ENCODE measurements around the gene PTGFRN. TPM values are rescaled to one million over a fixed set of nuclear protein-coding genes. Genes with fewer than 3 reads are reported as not detected.

Gene PTGFRN
- total and polyA plus RNA-seq, 7 donors: 0.79 to 8.1 (median 2.3) TPM

DNA sequence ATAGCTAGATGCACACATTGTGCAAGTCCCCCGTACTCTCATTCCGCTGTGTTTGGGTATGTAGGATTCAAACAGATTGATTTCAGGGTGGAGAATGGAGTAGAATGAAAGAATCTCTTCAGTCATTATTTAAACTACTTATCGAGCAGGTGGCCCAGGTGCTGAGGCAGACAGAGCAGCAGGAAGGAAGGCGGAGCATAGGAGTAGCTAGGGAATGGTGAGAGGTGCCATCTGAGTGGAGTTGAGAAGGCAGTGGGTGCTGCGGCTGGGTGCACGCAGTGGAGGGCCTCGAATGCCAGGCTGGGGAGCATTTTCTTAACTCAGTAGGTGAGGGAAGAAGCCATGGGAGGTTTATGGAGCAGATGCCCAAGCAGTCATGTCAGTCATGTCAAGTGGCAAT, 46.7 kb downstream of the PTGFRN start:
- H3K27me3 ChIP-seq (ENCODE audit: insufficient read depth in 3 of 3, low read length in 2 of 3): no peaks in the 10 kb centered on the region
- TF ChIP-seq, protein P1, sequence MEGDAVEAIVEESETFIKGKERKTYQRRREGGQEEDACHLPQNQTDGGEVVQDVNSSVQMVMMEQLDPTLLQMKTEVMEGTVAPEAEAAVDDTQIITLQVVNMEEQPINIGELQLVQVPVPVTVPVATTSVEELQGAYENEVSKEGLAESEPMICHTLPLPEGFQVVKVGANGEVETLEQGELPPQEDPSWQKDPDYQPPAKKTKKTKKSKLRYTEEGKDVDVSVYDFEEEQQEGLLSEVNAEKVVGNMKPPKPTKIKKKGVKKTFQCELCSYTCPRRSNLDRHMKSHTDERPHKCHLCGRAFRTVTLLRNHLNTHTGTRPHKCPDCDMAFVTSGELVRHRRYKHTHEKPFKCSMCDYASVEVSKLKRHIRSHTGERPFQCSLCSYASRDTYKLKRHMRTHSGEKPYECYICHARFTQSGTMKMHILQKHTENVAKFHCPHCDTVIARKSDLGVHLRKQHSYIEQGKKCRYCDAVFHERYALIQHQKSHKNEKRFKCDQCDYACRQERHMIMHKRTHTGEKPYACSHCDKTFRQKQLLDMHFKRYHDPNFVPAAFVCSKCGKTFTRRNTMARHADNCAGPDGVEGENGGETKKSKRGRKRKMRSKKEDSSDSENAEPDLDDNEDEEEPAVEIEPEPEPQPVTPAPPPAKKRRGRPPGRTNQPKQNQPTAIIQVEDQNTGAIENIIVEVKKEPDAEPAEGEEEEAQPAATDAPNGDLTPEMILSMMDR (IDR thresholded peaks at IDR 0.05): no peak
- H3K4me3 ChIP-seq: no peak overlapping the region
- H3K27ac ChIP-seq: no peak overlapping the region
- no peak for ATAC-seq
- DNase-seq: no peak
- WGBS, 3 donors: 96 to 97% (median 96%) methylated on average over 7 of the region's 7 CpGs
- intact Hi-C loops (cut with DNase I): no loop called here
- no peaks in the 10 kb centered on the region for H3K9me3 ChIP-seq
- H3K36me3 ChIP-seq (ENCODE audit: insufficient read depth in 1 of 2, low read depth in 1 of 2): no peaks in the 10 kb centered on the region
- H3K4me1 ChIP-seq: no peaks in the 10 kb centered on the region

DNA sequence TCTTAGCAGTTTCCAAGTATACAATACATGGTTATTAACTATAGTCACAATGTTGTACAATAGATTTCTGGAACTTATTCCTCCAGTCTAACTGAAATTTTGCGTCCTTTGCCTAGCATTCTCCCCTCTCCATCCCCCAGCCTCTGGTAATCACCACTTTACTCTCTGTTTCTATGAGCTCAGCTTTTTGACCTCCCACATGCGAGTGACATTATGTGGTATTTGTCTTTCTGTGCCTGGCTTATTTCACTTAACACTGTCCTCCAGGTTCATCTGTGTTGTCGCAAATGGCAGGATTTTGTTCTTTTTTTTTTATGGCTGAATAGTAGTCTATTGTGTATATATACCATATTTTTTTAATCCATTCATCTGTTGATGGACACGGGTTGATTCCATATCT, 47.9 kb downstream of the PTGFRN start:
- ATAC-seq (no peak), DNase-seq (no peak)
- whole genome bisulfite sequencing, 3 donors: 91 to 97% (median 96%) methylated on average over 4 of the region's 4 CpGs
- H3K4me1 ChIP-seq: no peaks in the 10 kb centered on the region
- intact Hi-C loops (cut with DNase I): no loop called here
- H3K9me3 ChIP-seq: no peaks in the 10 kb centered on the region
- H3K36me3 ChIP-seq (ENCODE audit: insufficient read depth in 1 of 2, low read depth in 1 of 2): no peaks in the 10 kb centered on the region
- no peak overlapping the region for H3K27ac ChIP-seq
- no peak overlapping the region for H3K4me3 ChIP-seq
- H3K27me3 ChIP-seq (ENCODE audit: insufficient read depth in 3 of 3, low read length in 2 of 3): no peaks in the 10 kb centered on the region
- TF ChIP-seq, protein P1 (IDR thresholded peaks at IDR 0.05): no peak

DNA sequence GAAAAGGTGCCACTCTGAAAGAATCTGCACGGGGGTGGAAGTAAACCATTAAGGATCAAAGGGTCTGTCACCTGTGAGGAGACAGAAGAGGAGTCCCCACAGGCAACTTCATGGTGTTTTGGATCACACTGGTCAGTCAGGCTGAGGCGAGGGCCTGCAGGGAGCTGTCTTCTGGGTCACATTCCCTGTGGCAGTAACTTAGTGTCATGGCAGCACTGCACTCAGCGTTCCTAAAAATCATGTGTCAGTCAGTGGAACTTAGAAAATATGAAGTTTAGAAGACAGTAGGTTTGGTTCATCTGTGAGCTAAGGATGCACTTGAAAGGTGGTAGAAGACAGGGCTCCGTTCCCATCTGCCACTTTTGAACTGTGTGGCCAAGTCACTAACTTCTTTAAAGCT, 48.4 kb downstream of the PTGFRN start:
- Histone ChIP-seq H3K36me3 (ENCODE audit: insufficient read depth in 1 of 2, low read depth in 1 of 2) (no peaks in the 10 kb centered on the region), H3K27ac (no peak overlapping the region), H3K4me1 (no peaks in the 10 kb centered on the region), H3K27me3 (ENCODE audit: insufficient read depth in 3 of 3, low read length in 2 of 3) (no peaks in the 10 kb centered on the region), H3K9me3 (no peaks in the 10 kb centered on the region), H3K4me3 (no peak overlapping the region)
- ATAC-seq (no peak), DNase-seq (no peak)
- intact Hi-C loops (cut with DNase I): no loop called here
- TF ChIP-seq, protein P1 (IDR thresholded peaks at IDR 0.05): no peak
- WGBS, 3 donors: 83 to 84% (median 84%) methylated on average over 4 of the region's 4 CpGs

- DNase-seq (no peak), ATAC-seq (no peak)
- WGBS, 3 donors: 75 to 88% (median 84%) methylated on average over 2 of the region's 2 CpGs
- TF ChIP-seq, protein P1 (IDR thresholded peaks at IDR 0.05): no peak
- no peak overlapping the region for H3K27ac ChIP-seq
- no peaks in the 10 kb centered on the region for H3K27me3 ChIP-seq (ENCODE audit: insufficient read depth in 3 of 3, low read length in 2 of 3)
- H3K4me1 ChIP-seq: no peaks in the 10 kb centered on the region
- no peaks in the 10 kb centered on the region for H3K9me3 ChIP-seq
- no peak overlapping the region for H3K4me3 ChIP-seq
- no peaks in the 10 kb centered on the region for H3K36me3 ChIP-seq (ENCODE audit: insufficient read depth in 1 of 2, low read depth in 1 of 2)
- intact Hi-C loops (cut with DNase I): no loop called here
These were observed 49.3 kb downstream of the PTGFRN start for GRCh38 chr1:116958977-116959376.

GRCh38 chr1:116961606-116962005, 51.9 kb downstream of the PTGFRN start:
- H3K4me3 ChIP-seq: no peak overlapping the region
- no peak overlapping the region for H3K27ac ChIP-seq
- no peaks in the 10 kb centered on the region for H3K4me1 ChIP-seq
- TF ChIP-seq, protein P1 (IDR thresholded peaks at IDR 0.05): no peak
- H3K36me3 ChIP-seq (ENCODE audit: insufficient read depth in 1 of 2, low read depth in 1 of 2): no peaks in the 10 kb centered on the region
- intact Hi-C loops (cut with DNase I): no loop called here
- no peak for ATAC-seq
- no peaks in the 10 kb centered on the region for H3K27me3 ChIP-seq (ENCODE audit: insufficient read depth in 3 of 3, low read length in 2 of 3)
- H3K9me3 ChIP-seq: no peaks in the 10 kb centered on the region
- WGBS, 3 donors: 66 to 83% (median 67%) methylated on average over 6 of the region's 6 CpGs
- DNase-seq: no peak

Measured in psoas muscle (tissue), 8 donors.